ENCODE measurements around the gene LSM5. TPM values are rescaled to one million over a fixed set of nuclear protein-coding genes. Genes with fewer than 3 reads are reported as not detected.
"Not testable (repeated sequence)": the region's sequence is repeated elsewhere in the genome, so short reads cannot be mapped to it uniquely, and the experiment has no call there.

Gene LSM5
- total RNA-seq, 1 donor from 2014 or later, result 35.5 TPM

GRCh38 chr7:32472015-32472414, 18.2 kb downstream of the LSM5 start:
- no peaks in the 10 kb centered on the region for H3K27me3 Mint-ChIP-seq (ENCODE audit: unreplicated experiment)
- peaks cover 26% of the 10 kb centered on the region for H3K4me1 Mint-ChIP-seq (ENCODE audit: unreplicated experiment)
- no peak for TF ChIP-seq CTCF (IDR thresholded peaks at IDR 0.05)
- no peaks in the 10 kb centered on the region for H3K36me3 Mint-ChIP-seq (ENCODE audit: unreplicated experiment)
- no peak for DNase-seq (ENCODE audit: extremely low spot score, unreplicated experiment)
- H3K9me3 Mint-ChIP-seq (ENCODE audit: unreplicated experiment), result no peaks in the 10 kb centered on the region
- no peak overlapping the region for H3K27ac Mint-ChIP-seq (ENCODE audit: unreplicated experiment)
- no peak overlapping the region for H3K4me3 Mint-ChIP-seq (ENCODE audit: unreplicated experiment)

- H3K27me3 Mint-ChIP-seq (ENCODE audit: unreplicated experiment), result no peaks in the 10 kb centered on the region
- no peak for DNase-seq (ENCODE audit: extremely low spot score, unreplicated experiment)
- peaks cover 26% of the 10 kb centered on the region for H3K4me1 Mint-ChIP-seq (ENCODE audit: unreplicated experiment)
- H3K9me3 Mint-ChIP-seq (ENCODE audit: unreplicated experiment), result no peaks in the 10 kb centered on the region
- H3K4me3 Mint-ChIP-seq (ENCODE audit: unreplicated experiment), result no peak overlapping the region
- TF ChIP-seq CTCF (IDR thresholded peaks at IDR 0.05), result no peak
- no peak overlapping the region for H3K27ac Mint-ChIP-seq (ENCODE audit: unreplicated experiment)
- no peaks in the 10 kb centered on the region for H3K36me3 Mint-ChIP-seq (ENCODE audit: unreplicated experiment)
Observed at GRCh38 chr7:32470871-32471270, 19.3 kb downstream of the LSM5 start.

- H3K36me3 Mint-ChIP-seq (ENCODE audit: unreplicated experiment); H3K4me3 Mint-ChIP-seq (ENCODE audit: unreplicated experiment); H3K27ac Mint-ChIP-seq (ENCODE audit: unreplicated experiment); DNase-seq (ENCODE audit: extremely low spot score, unreplicated experiment); H3K9me3 Mint-ChIP-seq (ENCODE audit: unreplicated experiment); H3K27me3 Mint-ChIP-seq (ENCODE audit: unreplicated experiment): not testable (repeated sequence)
- H3K4me1 Mint-ChIP-seq (ENCODE audit: unreplicated experiment), result peaks cover 17% of the 10 kb centered on the region
Observed at GRCh38 chr7:32470004-32470403, 20.2 kb downstream of the LSM5 start.

GRCh38 chr7:32464641-32465416, 25.4 kb downstream of the LSM5 start:
- not testable (repeated sequence) for DNase-seq (ENCODE audit: extremely low spot score, unreplicated experiment); H3K27ac Mint-ChIP-seq (ENCODE audit: unreplicated experiment); H3K9me3 Mint-ChIP-seq (ENCODE audit: unreplicated experiment); H3K36me3 Mint-ChIP-seq (ENCODE audit: unreplicated experiment); H3K27me3 Mint-ChIP-seq (ENCODE audit: unreplicated experiment); H3K4me3 Mint-ChIP-seq (ENCODE audit: unreplicated experiment)
- peaks cover 10% of the 10 kb centered on the region for H3K4me1 Mint-ChIP-seq (ENCODE audit: unreplicated experiment)

- no peak overlapping the region for H3K27ac Mint-ChIP-seq (ENCODE audit: unreplicated experiment)
- no peak for DNase-seq (ENCODE audit: extremely low spot score, unreplicated experiment)
- H3K27me3 Mint-ChIP-seq (ENCODE audit: unreplicated experiment), result no peaks in the 10 kb centered on the region
- H3K4me1 Mint-ChIP-seq (ENCODE audit: unreplicated experiment), result peaks cover 10% of the 10 kb centered on the region
- TF ChIP-seq CTCF (IDR thresholded peaks at IDR 0.05), result no peak
- no peak overlapping the region for H3K4me3 Mint-ChIP-seq (ENCODE audit: unreplicated experiment)
- no peaks in the 10 kb centered on the region for H3K9me3 Mint-ChIP-seq (ENCODE audit: unreplicated experiment)
- H3K36me3 Mint-ChIP-seq (ENCODE audit: unreplicated experiment), result no peaks in the 10 kb centered on the region
Observed at GRCh38 chr7:32462977-32463376, 27.2 kb downstream of the LSM5 start.

- Mint-ChIP-seq H3K4me3 (ENCODE audit: unreplicated experiment) (no peak overlapping the region), H3K9me3 (ENCODE audit: unreplicated experiment) (no peaks in the 10 kb centered on the region), H3K4me1 (ENCODE audit: unreplicated experiment) (peaks cover 10% of the 10 kb centered on the region), H3K27me3 (ENCODE audit: unreplicated experiment) (no peaks in the 10 kb centered on the region), H3K36me3 (ENCODE audit: unreplicated experiment) (no peaks in the 10 kb centered on the region), H3K27ac (ENCODE audit: unreplicated experiment) (no peak overlapping the region)
- no peak for DNase-seq (ENCODE audit: extremely low spot score, unreplicated experiment)
- no peak for TF ChIP-seq CTCF (IDR thresholded peaks at IDR 0.05)
Observed at GRCh38 chr7:32462451-32462850, 27.7 kb downstream of the LSM5 start.
